NCI-H2196 treated with DMSO at 0.1 percent for 48 hours (cell line): ENCODE data around the gene MFSD8.
A peak's percentile ranks its signal among the peaks of the same experiment; 100 is the strongest.
"Not testable (repeated sequence)": the region's sequence is repeated elsewhere in the genome, so short reads cannot be mapped to it uniquely, and the experiment has no call there.

Experiments used
- DNase-seq: peaks from one replicate; lab custom pipeline; 2025; ENCODE audit not compliant: unreplicated experiment; lab: John Stamatoyannopoulos, UW

The MFSD8 gene

GRCh38 chr4:127957105-127957504 lies 7.9 kb downstream of the MFSD8 start:
- DNase-seq, result no peak

GRCh38 chr4:127936974-127937373 lies 28.0 kb downstream of the MFSD8 start:
- no peak for DNase-seq

- not testable (repeated sequence) for DNase-seq
Measured at GRCh38 chr4:127931836-127932235, 33.1 kb downstream of the MFSD8 start.

- DNase-seq, result no peak
Measured at GRCh38 chr4:127930175-127930574, 34.8 kb downstream of the MFSD8 start.

GRCh38 chr4:127925720-127926119 lies 39.3 kb downstream of the MFSD8 start:
- not testable (repeated sequence) for DNase-seq

- DNase-seq, result no peak
Measured at GRCh38 chr4:127922226-127922625, 42.7 kb downstream of the MFSD8 start.

GRCh38 chr4:127920521-127920920 lies 44.5 kb downstream of the MFSD8 start:
- DNase-seq, result no peak

GRCh38 chr4:127917151-127917550 lies 47.8 kb downstream of the MFSD8 start:
- no peak for DNase-seq

GRCh38 chr4:127916512-127916911 lies 48.5 kb downstream of the MFSD8 start:
- no peak for DNase-seq

- no peak for DNase-seq
Measured at GRCh38 chr4:127905029-127905428, 59.9 kb downstream of the MFSD8 start.

GRCh38 chr4:127899682-127900081 lies 65.3 kb downstream of the MFSD8 start:
- not testable (repeated sequence) for DNase-seq

GRCh38 chr4:127896528-127896927 lies 68.4 kb downstream of the MFSD8 start:
- no peak for DNase-seq

- DNase-seq, result no peak
Measured at GRCh38 chr4:127896069-127896468, 68.9 kb downstream of the MFSD8 start.

GRCh38 chr4:127889903-127890302 lies 75.1 kb downstream of the MFSD8 start:
- no peak for DNase-seq

GRCh38 chr4:127888559-127888958 lies 76.4 kb downstream of the MFSD8 start:
- DNase-seq, result no peak

GRCh38 chr4:127881563-127881864 lies 83.5 kb downstream of the MFSD8 start:
- no peak for DNase-seq

- peak; percentile 80 for DNase-seq
Measured at GRCh38 chr4:127880763-127881562, 84.0 kb downstream of the MFSD8 start, which contains the start of gene PLK4. PLK4 (plus strand) TSS chr4:127880893; CDS start chr4:127881135, 242 bp downstream.

GRCh38 chr4:127875791-127876190 lies 89.2 kb downstream of the MFSD8 start:
- no peak for DNase-seq

- no peak for DNase-seq
Measured at GRCh38 chr4:127870688-127871087, 94.3 kb downstream of the MFSD8 start.

- no peak for DNase-seq
Measured at GRCh38 chr4:127870281-127870680, 94.7 kb downstream of the MFSD8 start.

- no peak for DNase-seq
Measured at GRCh38 chr4:127868196-127868595, 96.8 kb downstream of the MFSD8 start.
